ENCODE data around the gene PI16.
"Not testable (repeated sequence)": the region's sequence is repeated elsewhere in the genome, so short reads cannot be mapped to it uniquely, and the experiment has no call there.

- TF ChIP-seq CTCF (IDR thresholded peaks at IDR 0.05; ENCODE audit: low read length); EZH2 (optimal IDR thresholded peaks at IDR 0.05; ENCODE audit: low read depth, low read length); EZH2phosphoT487 (IDR thresholded peaks at IDR 0.05; ENCODE audit: low read length): not testable (repeated sequence)
Measured at GRCh38 chr6:36941561-36941960, 13.0 kb upstream of the PI16 start.

Measured in MM.1S (cell line).